ENCODE data around the gene FAM43A. TPM values are rescaled to one million over a fixed set of nuclear protein-coding genes. Genes with fewer than 3 reads are reported as not detected.

FAM43A gene
- total and polyA plus RNA-seq, 10 of the 15 experiments (the other 5 are each of a cell fraction or from before 2014, with no cell fraction given), result 0.27 to 5.0 (median 1.1) TPM

DNA sequence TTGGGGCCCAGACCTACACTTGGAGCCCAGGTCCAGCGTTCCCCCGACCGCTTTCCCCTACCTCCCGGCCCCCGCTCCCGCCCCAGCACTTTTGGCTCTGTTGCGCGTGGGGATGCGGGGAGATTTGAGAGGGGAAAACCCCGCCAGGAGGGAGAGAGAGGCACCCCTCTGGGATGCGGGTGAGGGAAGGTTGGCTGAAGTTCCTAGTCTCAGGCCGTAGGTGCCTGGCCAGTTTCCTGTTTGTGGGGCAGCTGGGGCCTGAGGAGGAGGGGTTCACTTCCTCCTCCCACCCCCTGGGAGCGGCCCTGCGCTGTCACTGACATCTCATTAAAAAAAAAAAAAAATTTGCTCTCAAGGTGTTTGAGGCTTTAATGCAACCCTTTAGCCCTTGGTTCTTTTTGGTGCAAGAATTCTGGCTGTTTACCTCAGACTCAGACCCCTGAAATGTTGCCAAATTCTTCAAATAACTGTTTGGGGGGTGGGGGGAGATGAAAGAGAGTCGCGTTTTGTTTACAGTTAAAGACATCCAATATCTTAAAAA lies 2.6 kb downstream of the FAM43A start (continued):
- TF ChIP-seq, protein P1, sequence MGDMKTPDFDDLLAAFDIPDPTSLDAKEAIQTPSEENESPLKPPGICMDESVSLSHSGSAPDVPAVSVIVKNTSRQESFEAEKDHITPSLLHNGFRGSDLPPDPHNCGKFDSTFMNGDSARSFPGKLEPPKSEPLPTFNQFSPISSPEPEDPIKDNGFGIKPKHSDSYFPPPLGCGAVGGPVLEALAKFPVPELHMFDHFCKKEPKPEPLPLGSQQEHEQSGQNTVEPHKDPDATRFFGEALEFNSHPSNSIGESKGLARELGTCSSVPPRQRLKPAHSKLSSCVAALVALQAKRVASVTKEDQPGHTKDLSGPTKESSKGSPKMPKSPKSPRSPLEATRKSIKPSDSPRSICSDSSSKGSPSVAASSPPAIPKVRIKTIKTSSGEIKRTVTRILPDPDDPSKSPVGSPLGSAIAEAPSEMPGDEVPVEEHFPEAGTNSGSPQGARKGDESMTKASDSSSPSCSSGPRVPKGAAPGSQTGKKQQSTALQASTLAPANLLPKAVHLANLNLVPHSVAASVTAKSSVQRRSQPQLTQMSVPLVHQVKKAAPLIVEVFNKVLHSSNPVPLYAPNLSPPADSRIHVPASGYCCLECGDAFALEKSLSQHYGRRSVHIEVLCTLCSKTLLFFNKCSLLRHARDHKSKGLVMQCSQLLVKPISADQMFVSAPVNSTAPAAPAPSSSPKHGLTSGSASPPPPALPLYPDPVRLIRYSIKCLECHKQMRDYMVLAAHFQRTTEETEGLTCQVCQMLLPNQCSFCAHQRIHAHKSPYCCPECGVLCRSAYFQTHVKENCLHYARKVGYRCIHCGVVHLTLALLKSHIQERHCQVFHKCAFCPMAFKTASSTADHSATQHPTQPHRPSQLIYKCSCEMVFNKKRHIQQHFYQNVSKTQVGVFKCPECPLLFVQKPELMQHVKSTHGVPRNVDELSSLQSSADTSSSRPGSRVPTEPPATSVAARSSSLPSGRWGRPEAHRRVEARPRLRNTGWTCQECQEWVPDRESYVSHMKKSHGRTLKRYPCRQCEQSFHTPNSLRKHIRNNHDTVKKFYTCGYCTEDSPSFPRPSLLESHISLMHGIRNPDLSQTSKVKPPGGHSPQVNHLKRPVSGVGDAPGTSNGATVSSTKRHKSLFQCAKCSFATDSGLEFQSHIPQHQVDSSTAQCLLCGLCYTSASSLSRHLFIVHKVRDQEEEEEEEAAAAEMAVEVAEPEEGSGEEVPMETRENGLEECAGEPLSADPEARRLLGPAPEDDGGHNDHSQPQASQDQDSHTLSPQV (IDR thresholded peaks at IDR 0.05), result no peak
- TF ChIP-seq SPI1 (IDR thresholded peaks at IDR 0.05; ENCODE audit: borderline replicate concordance, insufficient read depth, low read depth, low read length) (peak; percentile 4; the same call in 1 of the 2 replicates), WRNIP1 (IDR thresholded peaks at IDR 0.05; ENCODE audit: borderline replicate concordance, low read depth, low read length) (no peak), SMC3 (IDR thresholded peaks at IDR 0.05; ENCODE audit: borderline replicate concordance, low read length) (no peak), KAT2A (conservative IDR thresholded peaks at IDR 0.05; ENCODE audit: control insufficient read depth, low read depth, low read length) (no peak), TAF1 (IDR thresholded peaks at IDR 0.05; ENCODE audit: borderline replicate concordance, low read depth, low read length) (no peak), ETV6 (conservative IDR thresholded peaks at IDR 0.05 in 1 of 2, IDR thresholded peaks at IDR 0.05 in 1 of 2; ENCODE audit: borderline replicate concordance in 1 of 2, low read depth in 1 of 2) (peak in 1 of 2 experiments; percentile 64; a peak in 1 of 4 replicates), EED (IDR thresholded peaks at IDR 0.05; ENCODE audit: low read depth) (peak; percentile 33), IKZF1 (conservative IDR thresholded peaks at IDR 0.05) (no peak), CBFB (IDR thresholded peaks at IDR 0.05; ENCODE audit: low read depth) (no peak)
- TF ChIP-seq, protein P2, sequence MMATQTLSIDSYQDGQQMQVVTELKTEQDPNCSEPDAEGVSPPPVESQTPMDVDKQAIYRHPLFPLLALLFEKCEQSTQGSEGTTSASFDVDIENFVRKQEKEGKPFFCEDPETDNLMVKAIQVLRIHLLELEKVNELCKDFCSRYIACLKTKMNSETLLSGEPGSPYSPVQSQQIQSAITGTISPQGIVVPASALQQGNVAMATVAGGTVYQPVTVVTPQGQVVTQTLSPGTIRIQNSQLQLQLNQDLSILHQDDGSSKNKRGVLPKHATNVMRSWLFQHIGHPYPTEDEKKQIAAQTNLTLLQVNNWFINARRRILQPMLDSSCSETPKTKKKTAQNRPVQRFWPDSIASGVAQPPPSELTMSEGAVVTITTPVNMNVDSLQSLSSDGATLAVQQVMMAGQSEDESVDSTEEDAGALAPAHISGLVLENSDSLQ (IDR thresholded peaks at IDR 0.05), result peak; percentile 48; the same call in 1 of the 2 replicates
- TF ChIP-seq, protein P3, sequence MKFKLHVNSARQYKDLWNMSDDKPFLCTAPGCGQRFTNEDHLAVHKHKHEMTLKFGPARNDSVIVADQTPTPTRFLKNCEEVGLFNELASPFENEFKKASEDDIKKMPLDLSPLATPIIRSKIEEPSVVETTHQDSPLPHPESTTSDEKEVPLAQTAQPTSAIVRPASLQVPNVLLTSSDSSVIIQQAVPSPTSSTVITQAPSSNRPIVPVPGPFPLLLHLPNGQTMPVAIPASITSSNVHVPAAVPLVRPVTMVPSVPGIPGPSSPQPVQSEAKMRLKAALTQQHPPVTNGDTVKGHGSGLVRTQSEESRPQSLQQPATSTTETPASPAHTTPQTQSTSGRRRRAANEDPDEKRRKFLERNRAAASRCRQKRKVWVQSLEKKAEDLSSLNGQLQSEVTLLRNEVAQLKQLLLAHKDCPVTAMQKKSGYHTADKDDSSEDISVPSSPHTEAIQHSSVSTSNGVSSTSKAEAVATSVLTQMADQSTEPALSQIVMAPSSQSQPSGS (IDR thresholded peaks at IDR 0.05; ENCODE audit: low read length), result no peak

Data from GM12878 (cell line).